AG04450 (cell line): ENCODE data around the gene PPP1R3A. TPM values are rescaled to one million over a fixed set of nuclear protein-coding genes. Genes with fewer than 3 reads are reported as not detected.

Experiments
- CTCF ChIA-PET: fragments of 300-600, 350-600 bp; formaldehyde crosslinking; extraction: SDS; loops from one replicate; lab custom pipeline; 2022; ENCODE audit warnings: antibody characterized with exemption, inconsistent platforms; lab: Charles Lee
- POLR2A ChIA-PET: fragments of 350-600 bp; formaldehyde crosslinking; extraction: SDS; loops from one replicate; lab custom pipeline; 2021; ENCODE audit warnings: antibody characterized with exemption, inconsistent platforms; lab: Yijun Ruan, JAX
- DNase-seq: peaks from one replicate; pipeline ENCODE4 v3.0.0-alpha.2; 2011; ENCODE audit warnings: low read depth, low spot score
- H3K27ac ChIP-seq: one replicate; pipeline ENCODE4 v1.5.1; 2012; ENCODE audit warnings: low read depth, low read length, control low read depth
- H3K27me3 ChIP-seq: one replicate; pipeline ENCODE4 v1.6.0; 2012; ENCODE audit warnings: low read length; ENCODE audit not compliant: control insufficient read depth, insufficient read depth
- H3K4me3 ChIP-seq: 2 replicates; pipeline ENCODE4 v1.5.1; 2011; ENCODE audit warnings: mild to moderate bottlenecking, low read depth, low read length, control low read depth
- H3K9me3 ChIP-seq: 2 replicates; pipeline ENCODE4 v1.5.1; 2012; ENCODE audit warnings: low read length; ENCODE audit not compliant: control insufficient read depth, insufficient read depth
- polyA plus RNA-seq: library from polyadenylated mRNA; depleted of rRNA; stranded (reverse); fragments of >200 nt; gene quantifications from 2 replicates; pipeline ENCODE4 v1.2.3, GENCODE V29; 2011
- TF ChIP-seq, protein P1 (sequence below): IDR thresholded peaks from 2 replicates; pipeline ENCODE4 v1.5.1; 2011; ENCODE audit warnings: low read depth, low read length, control low read depth, inconsistent platforms

PPP1R3A gene
- polyA plus RNA-seq, 1 experiment, result not detected

DNA sequence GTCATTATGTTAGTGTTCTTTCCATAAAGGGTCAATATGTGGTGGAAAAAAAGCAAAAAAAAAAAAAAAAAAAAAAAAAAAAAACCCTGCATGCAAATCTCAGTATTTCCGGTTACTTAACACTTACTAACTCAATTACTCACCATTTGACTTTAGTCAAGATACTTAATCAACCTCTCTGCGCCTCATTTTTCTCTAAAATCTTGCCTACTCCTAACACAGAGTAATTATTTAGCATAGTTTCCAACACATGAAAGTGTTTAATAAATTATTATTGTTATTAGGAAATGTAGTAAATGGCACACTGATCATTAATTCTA, 27.8 kb downstream of the PPP1R3A start:
- Histone ChIP-seq H3K9me3 (no peaks in the 10 kb centered on the region), H3K27me3 (no peaks in the 10 kb centered on the region), H3K27ac (no peak overlapping the region), H3K4me3 (no peak overlapping the region)
- CTCF ChIA-PET, result no interaction called here
- DNase-seq, result no peak
- TF ChIP-seq, protein P1, sequence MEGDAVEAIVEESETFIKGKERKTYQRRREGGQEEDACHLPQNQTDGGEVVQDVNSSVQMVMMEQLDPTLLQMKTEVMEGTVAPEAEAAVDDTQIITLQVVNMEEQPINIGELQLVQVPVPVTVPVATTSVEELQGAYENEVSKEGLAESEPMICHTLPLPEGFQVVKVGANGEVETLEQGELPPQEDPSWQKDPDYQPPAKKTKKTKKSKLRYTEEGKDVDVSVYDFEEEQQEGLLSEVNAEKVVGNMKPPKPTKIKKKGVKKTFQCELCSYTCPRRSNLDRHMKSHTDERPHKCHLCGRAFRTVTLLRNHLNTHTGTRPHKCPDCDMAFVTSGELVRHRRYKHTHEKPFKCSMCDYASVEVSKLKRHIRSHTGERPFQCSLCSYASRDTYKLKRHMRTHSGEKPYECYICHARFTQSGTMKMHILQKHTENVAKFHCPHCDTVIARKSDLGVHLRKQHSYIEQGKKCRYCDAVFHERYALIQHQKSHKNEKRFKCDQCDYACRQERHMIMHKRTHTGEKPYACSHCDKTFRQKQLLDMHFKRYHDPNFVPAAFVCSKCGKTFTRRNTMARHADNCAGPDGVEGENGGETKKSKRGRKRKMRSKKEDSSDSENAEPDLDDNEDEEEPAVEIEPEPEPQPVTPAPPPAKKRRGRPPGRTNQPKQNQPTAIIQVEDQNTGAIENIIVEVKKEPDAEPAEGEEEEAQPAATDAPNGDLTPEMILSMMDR, result no peak
- POLR2A ChIA-PET, result no interaction called here

DNA sequence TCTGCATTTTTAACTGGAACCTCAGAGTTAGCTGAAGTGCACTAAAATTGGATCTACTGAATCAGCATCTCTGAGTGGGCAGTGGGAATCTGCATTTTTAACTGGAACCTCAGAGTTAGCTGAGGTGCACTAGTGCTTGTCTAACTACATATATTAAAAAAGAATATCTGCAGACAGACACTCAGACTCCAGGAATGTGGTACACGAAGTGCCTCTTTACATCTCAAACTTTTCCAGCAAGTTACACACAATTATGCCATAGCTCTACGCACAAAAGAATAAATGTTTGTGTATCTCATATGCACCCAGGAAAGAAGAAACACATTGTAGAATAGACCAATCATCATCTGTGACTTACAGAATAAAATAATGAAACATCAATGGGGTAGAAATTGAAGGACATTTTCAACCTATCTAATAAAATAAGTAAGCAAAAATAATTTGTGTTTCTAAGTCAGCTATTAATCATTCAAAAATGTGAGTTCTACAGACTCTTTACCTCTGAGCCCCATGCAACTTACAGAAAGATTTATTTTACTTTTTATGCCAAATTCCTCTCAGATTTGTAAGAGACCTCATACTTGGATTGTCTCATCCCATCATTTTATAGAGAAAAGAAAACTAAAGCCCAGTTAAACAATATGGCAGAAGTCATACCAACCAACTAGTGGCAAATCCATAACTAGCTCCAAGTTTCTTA, 28.3 kb downstream of the PPP1R3A start:
- no peak for DNase-seq
- Histone ChIP-seq H3K4me3 (no peak overlapping the region), H3K9me3 (no peaks in the 10 kb centered on the region), H3K27ac (no peak overlapping the region), H3K27me3 (no peaks in the 10 kb centered on the region)
- ChIA-PET POLR2A (no interaction called here), CTCF (interaction anchor here (0.6 kb wide), 1 partner anchor 1960 kb away, joined by 4 read pairs; no protein-coding TSS in a partner anchor)
- TF ChIP-seq, protein P1, result no peak

DNA sequence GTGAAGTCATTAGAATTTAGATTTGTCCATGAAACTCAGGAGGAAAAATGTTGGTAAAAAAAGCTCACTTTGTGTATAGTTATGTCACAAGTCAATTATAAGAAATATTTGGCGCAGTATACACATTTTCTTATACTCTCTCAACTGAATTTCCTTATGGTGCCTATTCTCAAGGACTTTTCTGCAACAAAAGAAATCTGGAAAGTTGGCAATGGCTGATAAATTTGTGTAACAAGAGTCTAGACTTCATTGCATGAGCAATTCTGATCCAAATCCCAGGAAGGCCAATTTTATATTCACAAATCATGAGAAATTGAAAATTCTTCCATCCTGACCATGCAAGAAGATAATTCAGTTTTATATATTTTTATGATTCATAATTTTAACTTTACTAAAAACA, 35.7 kb downstream of the PPP1R3A start:
- TF ChIP-seq, protein P1, result no peak
- ChIA-PET CTCF (no interaction called here), POLR2A (no interaction called here)
- Histone ChIP-seq H3K9me3 (no peaks in the 10 kb centered on the region), H3K4me3 (no peak overlapping the region), H3K27me3 (no peaks in the 10 kb centered on the region), H3K27ac (no peak overlapping the region)
- no peak for DNase-seq

DNA sequence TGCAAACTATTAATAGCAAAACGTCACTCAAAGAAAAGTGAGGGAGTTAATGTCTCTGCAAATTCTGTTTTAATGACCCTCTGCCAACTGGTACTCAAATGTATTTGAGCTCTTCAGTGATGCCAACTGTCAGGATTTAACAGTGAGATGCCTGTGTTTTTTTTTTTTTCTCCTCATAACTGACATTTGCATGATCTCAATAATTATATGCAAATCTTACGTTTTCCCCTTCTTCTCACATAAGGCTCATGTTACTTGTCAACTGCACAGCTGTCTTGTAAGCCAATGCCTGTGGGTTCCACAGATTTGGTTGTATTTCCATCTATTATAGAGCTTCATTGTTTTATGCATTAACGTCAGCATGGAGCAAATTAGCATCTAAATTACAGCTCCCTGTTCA, 38.2 kb downstream of the PPP1R3A start:
- Histone ChIP-seq H3K9me3 (no peaks in the 10 kb centered on the region), H3K27me3 (no peaks in the 10 kb centered on the region), H3K4me3 (no peak overlapping the region), H3K27ac (no peak overlapping the region)
- TF ChIP-seq, protein P1, result no peak
- ChIA-PET CTCF (no interaction called here), POLR2A (no interaction called here)
- no peak for DNase-seq

DNA sequence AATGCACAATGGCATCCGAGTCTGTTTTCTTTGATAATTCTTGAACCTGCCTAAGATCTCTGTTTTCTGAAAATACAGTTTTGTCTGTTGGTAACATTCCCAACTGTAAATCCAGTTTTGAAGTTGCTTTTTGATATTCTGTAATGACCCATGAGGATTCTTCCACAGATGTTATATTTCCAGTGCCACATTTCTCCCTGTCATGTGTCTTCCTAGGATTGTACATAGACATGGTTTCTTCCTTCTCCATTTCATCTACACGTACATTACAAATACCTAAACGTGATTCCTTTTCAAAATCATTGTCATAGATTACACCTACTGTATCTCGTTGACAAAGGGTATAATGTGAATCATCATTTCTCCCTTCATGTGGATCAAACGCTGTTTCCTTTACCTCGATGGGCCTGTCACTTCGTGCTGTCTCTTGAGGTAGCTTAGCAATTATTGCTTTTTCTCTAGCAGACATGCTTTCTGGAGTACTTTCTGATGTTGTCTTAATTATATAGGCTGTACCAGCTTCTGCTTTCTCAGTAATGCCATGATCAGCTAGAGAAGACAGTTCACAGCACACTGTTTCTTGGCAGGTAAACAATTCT, 40.3 kb downstream of the PPP1R3A start:
- H3K27me3 ChIP-seq, result no peaks in the 10 kb centered on the region
- CTCF ChIA-PET, result interaction anchor here (0.9 kb wide), 1 partner anchor 105 kb away, joined by 3 read pairs; no protein-coding TSS in a partner anchor

More for the DNA sequence above, 40.3 kb downstream of the PPP1R3A start:
- TF ChIP-seq, protein P1, result no peak
- Histone ChIP-seq H3K27ac (no peak overlapping the region), H3K9me3 (no peaks in the 10 kb centered on the region), H3K4me3 (no peak overlapping the region)
- DNase-seq, result no peak
- POLR2A ChIA-PET, result no interaction called here
